ENCODE results near the gene PRIMA1.

The PRIMA1 gene

DNA sequence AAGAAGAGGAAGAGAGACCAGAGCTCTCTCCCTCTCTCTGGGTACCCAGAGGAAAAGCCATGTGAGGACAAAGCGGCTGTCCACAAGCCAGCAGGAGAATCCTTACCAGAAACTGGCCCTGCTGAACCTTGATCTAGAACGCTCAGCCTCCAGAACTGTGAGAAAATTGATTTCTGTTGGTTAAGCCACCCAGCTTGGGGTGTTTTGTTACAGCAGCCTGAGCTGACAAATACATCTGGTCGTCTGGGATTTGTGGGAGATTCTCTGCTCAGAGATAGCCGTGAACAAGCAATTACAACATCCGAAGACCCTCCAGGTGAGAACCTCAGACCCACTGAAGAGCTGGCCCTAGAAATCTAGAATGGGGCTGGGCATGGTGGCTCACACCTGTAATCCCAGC is 6.5 kb upstream of the PRIMA1 start:
- DNase-seq (ENCODE audit: low read depth) = no peak

DNA sequence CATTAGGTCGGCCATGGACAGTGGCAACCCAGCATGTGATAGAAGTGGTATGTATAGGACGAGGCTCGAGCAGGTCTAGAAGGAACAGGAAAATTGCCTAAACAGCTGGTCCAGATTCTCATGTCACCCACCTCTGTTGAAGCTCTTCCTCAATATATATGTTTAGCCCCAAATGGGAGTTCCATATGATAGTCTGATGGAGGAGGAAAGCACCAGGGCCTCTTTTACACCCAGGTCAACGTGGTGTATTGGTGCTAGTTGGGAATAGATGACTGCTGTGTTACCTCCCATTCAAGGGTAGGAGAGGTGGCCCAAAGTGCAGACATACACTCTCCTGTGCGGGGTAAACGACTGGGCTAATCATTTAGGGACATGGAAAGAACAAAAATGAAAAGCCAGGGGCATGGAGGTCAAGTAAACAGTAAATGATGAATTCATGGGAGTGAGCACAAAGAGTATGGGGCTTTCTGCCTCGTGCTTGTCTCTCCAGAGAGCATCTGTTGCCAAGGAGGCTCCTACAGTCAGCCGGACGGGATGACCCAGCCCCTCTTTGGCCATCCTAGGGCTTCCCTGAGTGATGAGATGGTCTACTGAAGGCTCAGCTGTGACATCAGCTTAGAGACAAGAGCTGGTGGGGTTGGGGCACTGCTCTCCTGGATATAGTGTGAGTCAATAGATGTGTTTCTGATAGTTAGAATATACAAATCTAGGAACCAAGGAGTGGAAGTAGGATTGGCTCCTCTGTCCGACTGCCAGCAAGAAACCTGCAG is 5.5 kb upstream of the PRIMA1 start:
- DNase-seq (ENCODE audit: low read depth) = no peak

GRCh38 chr14:93792391-93792790 is 4.1 kb upstream of the PRIMA1 start:
- no peak for DNase-seq (ENCODE audit: low read depth)

DNA sequence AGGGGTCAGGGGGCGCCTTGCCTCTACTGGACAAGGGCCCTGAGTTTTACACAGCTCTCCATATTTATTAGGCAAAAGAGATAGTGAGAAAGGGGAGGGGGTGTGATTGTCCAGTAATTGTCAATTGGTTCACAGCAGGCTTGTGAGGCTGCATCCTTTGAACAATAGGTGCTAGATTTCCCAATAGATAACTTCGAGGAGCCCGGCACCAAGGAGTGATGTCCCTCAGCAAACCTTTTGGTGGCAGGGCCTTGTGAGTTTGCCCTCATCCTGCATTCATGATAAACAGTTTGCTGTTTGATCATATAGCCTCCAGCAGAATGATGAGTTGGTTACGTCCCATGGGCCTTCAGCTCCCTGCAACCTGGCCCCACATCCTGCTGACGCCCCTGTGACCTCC is 2.7 kb upstream of the PRIMA1 start:
- DNase-seq (ENCODE audit: low read depth) = no peak

GRCh38 chr14:93789228-93790130 is 1.2 kb upstream of the PRIMA1 start:
- DNase-seq (ENCODE audit: low read depth) = no peak

GRCh38 chr14:93788543-93789227 is 400 bp upstream of the PRIMA1 start:
- no peak for DNase-seq (ENCODE audit: low read depth)

DNA sequence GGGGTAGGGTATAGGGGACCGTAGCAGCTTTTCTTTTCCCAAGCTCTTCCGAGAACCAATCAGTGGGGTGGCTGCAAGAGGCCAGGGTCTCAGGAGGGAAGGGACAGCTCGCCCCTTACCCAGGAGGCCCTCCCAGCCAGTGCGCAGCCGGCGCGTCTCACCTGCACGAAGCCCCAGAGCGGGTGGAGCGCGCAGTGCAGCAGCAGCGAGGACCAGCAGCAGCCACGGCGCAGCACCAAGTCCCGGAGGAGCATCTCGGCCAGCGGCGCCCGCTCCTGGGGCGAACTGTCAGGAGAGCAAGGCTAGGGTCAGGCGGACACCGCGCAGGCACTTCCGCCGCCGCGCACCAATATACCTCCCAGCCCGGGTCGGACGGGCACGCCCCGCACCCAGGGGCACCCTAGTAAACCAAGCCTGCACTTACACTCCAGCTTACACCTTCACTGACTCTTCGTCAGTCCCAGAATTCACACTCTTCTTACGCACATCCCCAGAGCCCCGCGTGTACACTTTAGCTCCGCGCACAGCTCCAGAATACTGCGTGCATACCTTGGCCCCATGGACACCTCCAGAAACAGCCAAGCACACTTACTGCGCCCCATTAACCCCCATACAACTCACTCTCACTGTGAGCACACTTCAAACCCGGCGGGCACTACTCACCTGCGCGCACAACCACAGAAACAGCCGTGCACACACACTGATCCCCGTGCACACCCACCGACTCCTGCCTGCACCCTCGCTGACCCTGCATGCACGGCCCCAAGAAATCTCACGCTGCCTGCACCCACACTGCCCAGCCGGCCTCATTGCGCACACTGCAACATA is 606 bp downstream of the PRIMA1 start:
- no peak for DNase-seq (ENCODE audit: low read depth)

DNA sequence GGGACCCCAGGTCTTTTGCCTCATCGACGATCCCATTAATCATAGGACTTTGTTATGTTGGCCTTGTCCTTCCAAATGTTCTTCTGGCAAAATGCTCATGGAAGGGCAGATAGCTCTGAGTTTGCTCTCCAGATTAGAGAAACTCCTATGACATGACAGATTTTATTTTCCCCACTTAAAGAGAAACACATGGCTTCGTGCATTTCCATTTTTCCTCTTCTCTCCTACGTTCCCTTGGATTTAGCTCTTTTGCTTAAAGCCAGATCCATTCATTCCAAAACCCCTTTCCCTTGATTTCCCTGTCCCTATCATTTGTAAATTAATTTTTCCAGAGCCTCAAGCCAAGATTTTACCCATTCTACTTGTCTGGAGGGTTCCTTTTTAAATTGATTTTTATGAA is 2.9 kb downstream of the PRIMA1 start:
- no peak for DNase-seq (ENCODE audit: low read depth)

- no peak for DNase-seq (ENCODE audit: low read depth)
Observed at GRCh38 chr14:93784878-93785277, 3.4 kb downstream of the PRIMA1 start.

GRCh38 chr14:93780813-93781400 is 7.4 kb downstream of the PRIMA1 start:
- no peak for DNase-seq (ENCODE audit: low read depth)

- no peak for DNase-seq (ENCODE audit: low read depth)
Observed at GRCh38 chr14:93778856-93779629, 9.2 kb downstream of the PRIMA1 start.

- no peak for DNase-seq (ENCODE audit: low read depth)
Observed at GRCh38 chr14:93778453-93778852, 9.8 kb downstream of the PRIMA1 start.

DNA sequence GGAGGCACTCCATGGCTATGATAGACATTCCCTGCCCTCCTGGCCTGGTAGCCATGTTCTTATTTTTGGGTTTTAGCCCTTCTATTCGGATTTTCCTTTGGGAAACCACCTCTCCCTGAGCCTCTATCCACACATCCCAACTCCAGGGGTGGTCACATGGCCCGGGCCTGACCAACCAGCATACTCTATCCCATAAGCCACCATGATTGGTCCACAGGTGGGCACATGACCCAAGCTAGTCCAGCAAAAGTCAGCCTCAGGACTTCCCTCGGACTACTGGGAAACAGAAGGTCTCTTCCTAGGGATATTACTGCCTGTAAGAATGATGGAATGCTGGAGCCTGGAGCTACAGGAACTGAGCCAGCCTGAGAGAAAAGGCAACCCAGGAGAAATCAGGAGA is 12.5 kb downstream of the PRIMA1 start:
- no peak for DNase-seq (ENCODE audit: low read depth)

GRCh38 chr14:93775158-93775557 is 13.1 kb downstream of the PRIMA1 start:
- DNase-seq (ENCODE audit: low read depth) = no peak

- DNase-seq (ENCODE audit: low read depth) = no peak
Observed at GRCh38 chr14:93772263-93772662, 16.0 kb downstream of the PRIMA1 start.

DNA sequence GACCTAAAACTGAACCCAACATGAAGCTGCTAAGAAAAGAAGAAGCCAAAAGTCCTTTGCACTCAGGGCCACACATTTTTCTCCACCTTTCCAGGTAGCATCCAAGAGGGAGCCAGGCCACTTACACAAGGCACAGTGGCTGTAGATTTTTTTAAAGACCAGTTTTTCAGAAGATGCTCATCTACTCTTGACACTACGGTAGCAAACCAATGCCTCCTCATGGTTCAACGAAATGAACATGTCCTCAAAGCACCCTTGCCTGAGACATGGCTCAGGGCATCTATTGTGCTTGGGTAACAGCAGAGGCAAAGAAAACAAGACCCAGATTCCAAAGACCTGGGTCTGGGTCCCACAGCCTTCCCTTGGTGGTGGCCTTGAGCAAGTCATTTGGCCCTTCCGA is 22.3 kb downstream of the PRIMA1 start:
- DNase-seq (ENCODE audit: low read depth) = no peak

GRCh38 chr14:93765155-93765554 is 23.1 kb downstream of the PRIMA1 start:
- no peak for DNase-seq (ENCODE audit: low read depth)

DNA sequence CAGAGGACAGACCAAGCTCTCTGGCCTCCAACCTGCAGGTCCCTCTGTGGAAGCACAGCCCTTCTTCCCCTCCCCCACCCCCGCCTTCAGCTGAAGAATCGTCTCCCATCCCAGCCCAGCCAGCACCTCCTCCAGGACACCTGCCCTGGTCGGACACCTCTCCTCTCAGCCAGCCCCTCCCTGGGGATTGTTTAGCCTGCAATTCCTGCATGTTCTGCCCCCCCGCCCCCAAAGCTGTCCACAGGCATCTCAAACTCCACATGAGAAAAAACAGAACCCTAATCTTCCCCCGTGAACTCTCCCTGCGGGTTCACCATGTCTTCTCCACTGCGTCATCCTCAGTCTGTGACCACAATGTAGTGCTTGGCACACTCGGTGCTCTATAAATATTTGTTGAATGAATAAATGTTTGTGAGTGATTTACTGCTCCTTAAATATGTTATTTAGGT is 24.1 kb downstream of the PRIMA1 start:
- no peak for DNase-seq (ENCODE audit: low read depth)

DNA sequence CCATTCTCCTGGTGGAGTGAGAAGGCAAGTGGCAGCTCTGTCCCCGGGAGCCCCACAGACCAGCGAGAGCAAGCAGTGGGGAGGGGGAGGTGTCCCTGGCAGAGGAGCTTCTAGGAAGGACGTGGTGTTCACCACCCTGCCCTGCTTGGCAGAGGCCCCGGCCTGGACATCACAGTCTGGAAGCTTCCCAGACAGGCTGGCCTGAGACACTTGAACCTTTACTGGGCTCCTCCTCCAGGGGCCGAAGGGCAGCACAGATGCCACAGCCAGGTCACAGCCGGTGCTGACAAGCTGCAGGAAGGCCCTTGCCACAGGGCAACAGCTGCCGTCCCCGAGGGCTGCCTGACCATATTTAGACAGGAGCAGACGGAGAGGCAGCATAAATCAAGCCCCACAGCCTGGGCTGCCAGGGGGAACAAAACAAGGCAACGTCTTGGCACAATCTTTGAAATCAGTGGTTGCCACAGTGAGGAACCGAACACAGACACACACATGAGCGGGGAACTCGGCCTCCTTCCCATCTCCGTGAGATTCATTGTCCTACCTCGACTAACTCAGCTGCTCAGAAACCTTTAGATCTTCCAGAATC is 28.5 kb downstream of the PRIMA1 start:
- no peak for DNase-seq (ENCODE audit: low read depth)

GRCh38 chr14:93757206-93757605 is 31.1 kb downstream of the PRIMA1 start:
- no peak for DNase-seq (ENCODE audit: low read depth)

All from stimulated activated CD8-positive, alpha-beta memory T cell treated with anti-CD3 and anti-CD28 coated beads, Interleukin-15, amount 100 ng/mL, for 24 hours (primary cell).